Prostate gland (tissue), 2 donors: ENCODE measurements around the gene TIPRL.

Experiments
- POLR2A ChIP-seq: fragments of 450-650 bp; IDR thresholded peaks from one replicate; pipeline ENCODE4 v1.6.1; 2016; ENCODE audit warnings: antibody characterized with exemption, mild to moderate bottlenecking
- TF ChIP-seq, protein P1 (sequence below), 4 experiments: fragments of 200-600 bp in 2 of 4; fragments of 450-650 bp in 2 of 4; sonication (generic) in 2 of 4; IDR thresholded peaks; 1 replicate in 3 of 4; 2 replicates in 1 of 4; pipeline ENCODE4 v1.5.1; 2016 to 2019; ENCODE audit warnings: antibody characterized with exemption in 4 of 4, mild to moderate bottlenecking in 2 of 4, moderate library complexity in 2 of 4

DNA sequence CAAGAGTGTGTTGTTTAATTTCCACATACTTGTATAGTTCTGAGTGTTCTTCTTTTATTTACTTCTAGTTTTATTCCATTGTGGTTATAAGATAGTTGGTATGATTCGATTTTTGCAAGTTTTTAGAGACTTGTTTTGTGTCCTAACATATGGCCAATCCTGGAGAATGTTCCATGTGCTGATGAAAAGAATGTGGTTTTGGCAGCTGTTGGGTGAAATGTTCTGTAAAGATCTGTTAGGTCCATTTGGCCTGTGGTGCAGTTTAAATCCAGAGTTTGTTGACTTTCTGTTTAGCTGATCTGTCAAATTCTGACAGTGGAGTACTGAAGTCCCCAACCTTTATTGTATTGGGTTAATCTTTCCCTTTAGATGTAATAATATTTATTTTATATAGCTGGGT is 19.5 kb upstream of the TIPRL start:
- TF ChIP-seq, protein P1, sequence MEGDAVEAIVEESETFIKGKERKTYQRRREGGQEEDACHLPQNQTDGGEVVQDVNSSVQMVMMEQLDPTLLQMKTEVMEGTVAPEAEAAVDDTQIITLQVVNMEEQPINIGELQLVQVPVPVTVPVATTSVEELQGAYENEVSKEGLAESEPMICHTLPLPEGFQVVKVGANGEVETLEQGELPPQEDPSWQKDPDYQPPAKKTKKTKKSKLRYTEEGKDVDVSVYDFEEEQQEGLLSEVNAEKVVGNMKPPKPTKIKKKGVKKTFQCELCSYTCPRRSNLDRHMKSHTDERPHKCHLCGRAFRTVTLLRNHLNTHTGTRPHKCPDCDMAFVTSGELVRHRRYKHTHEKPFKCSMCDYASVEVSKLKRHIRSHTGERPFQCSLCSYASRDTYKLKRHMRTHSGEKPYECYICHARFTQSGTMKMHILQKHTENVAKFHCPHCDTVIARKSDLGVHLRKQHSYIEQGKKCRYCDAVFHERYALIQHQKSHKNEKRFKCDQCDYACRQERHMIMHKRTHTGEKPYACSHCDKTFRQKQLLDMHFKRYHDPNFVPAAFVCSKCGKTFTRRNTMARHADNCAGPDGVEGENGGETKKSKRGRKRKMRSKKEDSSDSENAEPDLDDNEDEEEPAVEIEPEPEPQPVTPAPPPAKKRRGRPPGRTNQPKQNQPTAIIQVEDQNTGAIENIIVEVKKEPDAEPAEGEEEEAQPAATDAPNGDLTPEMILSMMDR (IDR thresholded peaks at IDR 0.05) = no peak
- no peak for TF ChIP-seq POLR2A
